Esophagus muscularis mucosa (tissue), 4 donors: ENCODE data around the gene PRELID1. TPM values are rescaled to one million over a fixed set of nuclear protein-coding genes. Genes with fewer than 3 reads are reported as not detected.

Experiments
- DNase-seq: peaks from one replicate; pipeline ENCODE4 v3.0.0-alpha.2; 2017; ENCODE audit errors: extremely low spot score
- H3K27ac ChIP-seq, 4 donors: fragments of 200-600 bp; sonication (generic); replicated peaks in 1 of 4; 1 replicate in 3 of 4; 2 replicates in 1 of 4; pipeline ENCODE4 v1.5.1; 2016 to 2019; ENCODE audit warnings: mild to moderate bottlenecking in 1 of 4
- H3K27me3 ChIP-seq, 4 donors: fragments of 200-600 bp; sonication (generic); one replicate each; pipeline versions ENCODE4 v1.5.1 to v1.6.0; 2016 to 2019
- H3K36me3 ChIP-seq, 4 donors: fragments of 200-600 bp; sonication (generic); one replicate each; pipeline ENCODE4 v1.5.1; 2016 to 2019
- H3K4me1 ChIP-seq, 4 donors: fragments of 200-600 bp; sonication (generic); one replicate each; pipeline ENCODE4 v1.5.1; 2016 to 2019
- H3K4me3 ChIP-seq, 4 donors: fragments of 200-600 bp; sonication (generic); 1 replicate in 2 of 4; 2 replicates in 2 of 4; pipeline ENCODE4 v1.5.1; 2016 to 2019; ENCODE audit warnings: mild to moderate bottlenecking in 4 of 4, moderate library complexity in 1 of 4
- H3K9me3 ChIP-seq, 4 donors: fragments of 200-600 bp; sonication (generic); 1 replicate in 3 of 4; 2 replicates in 1 of 4; pipeline ENCODE4 v1.5.1; 2016 to 2019
- CTCF ChIP-seq, 3 experiments: fragments of 200-600 bp in 2 of 3; fragments of 450-650 bp in 1 of 3; sonication (generic) in 2 of 3; IDR thresholded peaks; one replicate each; pipeline ENCODE4 v1.5.1; 2017 to 2019; ENCODE audit warnings: antibody characterized with exemption in 3 of 3, mild to moderate bottlenecking in 2 of 3, moderate library complexity in 1 of 3
- EP300 ChIP-seq: sonication (generic); formaldehyde crosslinking; IDR thresholded peaks from one replicate; pipeline ENCODE4 v1.6.1; 2017; ENCODE audit warnings: antibody characterized with exemption
- POLR2A ChIP-seq: fragments of 450-650 bp; IDR thresholded peaks from one replicate; pipeline ENCODE4 v1.6.1; 2017; ENCODE audit warnings: antibody characterized with exemption, moderate library complexity, mild to moderate bottlenecking, low read depth
- POLR2AphosphoS5 ChIP-seq, 2 donors: sonication (generic); formaldehyde crosslinking; IDR thresholded peaks; one replicate each; pipeline ENCODE4 v1.6.1; 2017; ENCODE audit warnings: antibody characterized with exemption in 2 of 2
- WGBS: methylation state at CpG from one replicate; pipeline ENCODE4 v1.1.5; 2018; 5-methylcytosine and 5-hydroxymethylcytosine counted together
- intact Hi-C: fragments of 100-400 bp; cut with DNase I; formaldehyde crosslinking; loops from one replicate; pipeline ENCODE4 v1.15.1; 2023
- total RNA-seq, 4 donors: library from RNA; depleted of rRNA; stranded (reverse); fragments of >200 nt; gene quantifications; one replicate each; pipeline versions ENCODE4 v1.1.0 to v1.2.1, GENCODE V29; 2016

PRELID1 gene
- total RNA-seq, 4 donors from 2014 or later = 80.6 to 93.6 (median 88.2) TPM

DNA sequence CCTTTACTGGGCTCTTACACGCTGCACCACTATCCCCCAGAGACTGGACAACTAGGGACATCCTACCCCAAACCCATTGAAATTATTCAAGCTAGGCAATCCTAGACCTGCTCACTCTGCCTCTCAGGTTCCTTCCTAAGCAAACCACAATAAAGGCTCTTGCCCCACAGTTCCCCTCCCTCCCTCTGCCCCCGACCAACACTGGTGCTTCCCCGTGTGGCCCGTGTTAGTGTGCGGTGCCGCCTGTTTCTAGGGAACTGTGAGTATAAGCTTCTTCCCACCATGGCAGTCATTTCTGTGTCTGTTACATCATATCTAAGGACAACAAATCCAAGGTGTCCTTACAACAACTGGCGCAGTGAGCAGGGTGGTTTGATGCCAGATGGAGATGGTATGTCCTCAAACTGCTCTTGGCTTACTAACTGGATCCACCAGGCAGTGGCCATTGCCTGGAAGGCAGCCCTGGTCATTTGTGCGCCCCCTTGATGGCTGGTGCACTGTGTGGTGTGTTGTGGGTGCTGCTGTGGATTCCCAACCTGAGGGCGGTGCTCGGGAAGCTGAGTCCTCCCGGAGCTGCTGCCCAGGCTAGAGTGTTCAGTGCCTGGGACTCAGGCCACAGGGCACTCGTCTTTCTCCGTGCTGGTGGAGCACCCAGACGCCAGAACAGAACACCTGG lies 16.5 kb downstream of the PRELID1 start:
- Histone ChIP-seq H3K4me3 (no peak overlapping the region), H3K27ac (no peak overlapping the region), H3K9me3 (no peaks in the 10 kb centered on the region), H3K36me3 (peaks cover 0 to 17% (median 11%) of the 10 kb centered on the region in 4 donors), H3K27me3 (no peaks in the 10 kb centered on the region), H3K4me1 (peaks cover 0 to 4% (median 0%) of the 10 kb centered on the region in 4 donors)
- WGBS = 90% methylated on average over 7 of the region's 14 CpGs
- DNase-seq = no peak
- intact Hi-C loops = loop anchor here (5.0 to 10.0 kb wide), 3 partner anchors 32 to 135 kb away; partner anchors contain the start of gene LMAN2
- TF ChIP-seq CTCF (IDR thresholded peaks at IDR 0.05) (no peak), POLR2AphosphoS5 (IDR thresholded peaks at IDR 0.05) (no peak), POLR2A (no peak), EP300 (no peak)

DNA sequence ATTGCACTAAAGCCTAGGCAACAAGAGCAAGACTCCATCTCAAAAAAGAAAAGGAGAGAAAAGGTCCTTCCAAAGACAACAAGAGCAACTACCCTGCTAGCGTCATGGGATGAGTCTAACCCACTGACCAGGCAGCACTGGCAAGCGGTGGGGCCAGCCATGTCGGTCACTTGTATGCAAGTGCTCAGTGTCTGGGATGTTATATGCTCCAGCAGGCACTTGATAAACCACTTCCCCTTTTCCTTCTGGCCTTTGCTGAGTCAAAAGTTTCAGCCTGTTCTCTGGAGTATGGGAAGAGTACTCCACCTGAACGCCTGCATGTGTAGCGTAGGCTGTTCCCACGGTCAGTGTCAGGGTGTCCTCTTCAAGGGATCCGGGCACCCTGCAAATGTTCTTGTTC lies 17.3 kb downstream of the PRELID1 start:
- 68% methylated on average over 7 of the region's 7 CpGs for WGBS
- H3K4me3 ChIP-seq = no peak overlapping the region
- TF ChIP-seq POLR2AphosphoS5 (IDR thresholded peaks at IDR 0.05) (no peak), CTCF (IDR thresholded peaks at IDR 0.05) (no peak), POLR2A (no peak), EP300 (no peak)
- peaks cover 0 to 17% (median 11%) of the 10 kb centered on the region in 4 donors for H3K36me3 ChIP-seq
- H3K27ac ChIP-seq = no peak overlapping the region
- H3K9me3 ChIP-seq = no peaks in the 10 kb centered on the region
- no peak for DNase-seq
- no peaks in the 10 kb centered on the region for H3K27me3 ChIP-seq
- intact Hi-C loops = no loop called here
- peaks cover 0 to 4% (median 0%) of the 10 kb centered on the region in 4 donors for H3K4me1 ChIP-seq

GRCh38 chr5:177325868-177326381 lies 22.3 kb downstream of the PRELID1 start:
- intact Hi-C loops = no loop called here
- no peaks in the 10 kb centered on the region for H3K27me3 ChIP-seq
- no peak for TF ChIP-seq POLR2A
- TF ChIP-seq EP300 = no peak
- TF ChIP-seq POLR2AphosphoS5 (IDR thresholded peaks at IDR 0.05) = no peak
- no peaks in the 10 kb centered on the region for H3K9me3 ChIP-seq
- peaks cover 0 to 12% (median 5%) of the 10 kb centered on the region in 4 donors for H3K4me1 ChIP-seq
- peaks cover 6 to 36% (median 23%) of the 10 kb centered on the region in 4 donors for H3K36me3 ChIP-seq
- H3K4me3 ChIP-seq = no peak overlapping the region
- DNase-seq = no peak
- 89% methylated on average over 1 of the region's 1 CpG for WGBS
- no peak overlapping the region for H3K27ac ChIP-seq

DNA sequence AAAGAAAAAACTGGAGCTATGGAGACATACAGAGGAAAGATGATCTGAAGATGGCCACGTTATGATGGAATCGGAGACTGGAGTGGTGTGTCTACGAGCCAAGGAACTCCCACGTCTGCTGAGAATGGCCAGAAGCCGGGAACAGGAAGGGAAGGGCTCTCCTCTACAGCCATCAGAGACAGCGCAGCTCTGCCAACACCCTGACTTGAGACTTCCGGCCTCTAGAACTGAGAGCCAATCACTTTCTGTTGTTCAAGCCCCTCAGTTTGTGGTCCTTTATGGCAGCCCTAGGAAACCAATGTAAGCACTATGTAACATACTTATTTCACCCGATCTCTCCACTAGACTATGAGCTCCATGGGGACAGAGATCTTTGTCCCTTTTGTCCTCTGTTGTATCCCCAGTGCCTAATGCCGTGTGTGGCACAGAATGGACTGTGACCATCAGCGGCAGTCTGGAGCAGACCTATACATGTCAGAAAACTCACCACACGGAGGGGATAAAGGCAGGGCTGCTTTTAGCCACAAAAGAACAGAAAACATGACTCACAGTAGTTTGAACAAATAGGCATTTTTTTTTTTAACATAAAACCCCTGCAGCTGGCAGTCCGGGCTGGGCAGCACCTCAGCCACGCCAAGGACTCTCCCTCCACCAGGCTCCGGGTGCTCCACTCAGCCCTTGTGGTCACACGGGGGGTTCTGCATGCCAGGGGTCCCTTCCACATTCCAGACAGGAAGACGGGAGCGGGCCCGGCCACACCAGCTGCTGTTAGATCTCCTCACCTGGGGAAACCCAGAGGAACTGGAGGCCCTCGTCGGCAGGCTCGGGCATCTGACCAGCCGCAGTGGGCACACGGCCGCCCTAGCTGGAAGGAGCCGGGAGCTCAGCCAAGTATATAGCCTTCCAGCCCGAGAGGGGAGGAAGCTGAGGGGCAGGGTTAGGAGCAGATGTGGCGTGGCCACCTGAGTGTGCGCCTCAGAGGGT lies 24.2 kb downstream of the PRELID1 start:
- 73% methylated on average over 23 of the region's 28 CpGs for WGBS
- no peak overlapping the region for H3K4me3 ChIP-seq
- peak overlapping the region in 2 of 4 donors; percentile 45 to 47 for H3K27ac ChIP-seq
- H3K36me3 ChIP-seq = peaks cover 25 to 53% (median 40%) of the 10 kb centered on the region in 4 donors
- H3K4me1 ChIP-seq = peaks cover 0 to 12% (median 5%) of the 10 kb centered on the region in 4 donors
- no peaks in the 10 kb centered on the region for H3K27me3 ChIP-seq
- intact Hi-C loops = no loop called here
- TF ChIP-seq POLR2AphosphoS5 (IDR thresholded peaks at IDR 0.05) (no peak), CTCF (IDR thresholded peaks at IDR 0.05) (no peak), POLR2A (no peak), EP300 (no peak)
- H3K9me3 ChIP-seq = no peaks in the 10 kb centered on the region
- no peak for DNase-seq
